ENCODE data around the gene KCMF1. TPM values are rescaled to one million over a fixed set of nuclear protein-coding genes. Genes with fewer than 3 reads are reported as not detected.

Gene KCMF1
- total RNA-seq, 3 donors from 2014 or later (not counting 1 experiment from before 2014, with no cell fraction given): 70.8 to 81.4 (median 77.1) TPM

DNA sequence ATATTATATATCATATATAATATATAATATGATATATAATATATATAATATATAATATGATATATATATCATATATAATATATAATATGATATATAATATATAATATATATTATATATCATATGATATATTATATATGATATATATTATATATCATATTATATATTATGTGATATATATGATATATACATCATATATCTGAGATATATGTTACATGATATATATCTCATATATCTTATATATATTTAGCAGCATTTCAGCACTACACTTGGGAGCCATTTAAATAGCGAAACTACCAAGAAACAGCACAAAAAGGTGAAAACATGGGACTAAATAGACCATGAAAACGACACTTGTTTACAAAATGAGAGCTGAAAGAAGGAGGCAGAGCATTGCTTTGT, 37.3 kb downstream of the KCMF1 start:
- WGBS (ENCODE audit: insufficient coverage): 97% methylated on average over 2 of the region's 2 CpGs
- H3K4me3 Mint-ChIP-seq: no peak overlapping the region
- intact Hi-C loops (cut with micrococcal nuclease): no loop called here
- DNase-seq: no peak
- no peaks in the 10 kb centered on the region for H3K27me3 Mint-ChIP-seq (ENCODE audit: low read depth in 2 of 2)
- no peak overlapping the region for H3K4me3 ChIP-seq (ENCODE audit: low read length)
- peak overlapping the region in 1 of 2 donors; percentile 47 for H3K27ac Mint-ChIP-seq
- peaks cover 22% of the 10 kb centered on the region for H3K4me1 ChIP-seq (ENCODE audit: control insufficient read depth, insufficient read depth, low read length)
- H3K27ac ChIP-seq (ENCODE audit: low read length): no peak overlapping the region
- no peaks in the 10 kb centered on the region for H3K36me3 Mint-ChIP-seq
- H3K36me3 ChIP-seq (ENCODE audit: control insufficient read depth, insufficient read depth, low read length): peaks cover 4% of the 10 kb centered on the region
- H3K4me1 Mint-ChIP-seq: peaks cover 59 to 62% of the 10 kb centered on the region in 2 donors
- TF ChIP-seq, protein P1, sequence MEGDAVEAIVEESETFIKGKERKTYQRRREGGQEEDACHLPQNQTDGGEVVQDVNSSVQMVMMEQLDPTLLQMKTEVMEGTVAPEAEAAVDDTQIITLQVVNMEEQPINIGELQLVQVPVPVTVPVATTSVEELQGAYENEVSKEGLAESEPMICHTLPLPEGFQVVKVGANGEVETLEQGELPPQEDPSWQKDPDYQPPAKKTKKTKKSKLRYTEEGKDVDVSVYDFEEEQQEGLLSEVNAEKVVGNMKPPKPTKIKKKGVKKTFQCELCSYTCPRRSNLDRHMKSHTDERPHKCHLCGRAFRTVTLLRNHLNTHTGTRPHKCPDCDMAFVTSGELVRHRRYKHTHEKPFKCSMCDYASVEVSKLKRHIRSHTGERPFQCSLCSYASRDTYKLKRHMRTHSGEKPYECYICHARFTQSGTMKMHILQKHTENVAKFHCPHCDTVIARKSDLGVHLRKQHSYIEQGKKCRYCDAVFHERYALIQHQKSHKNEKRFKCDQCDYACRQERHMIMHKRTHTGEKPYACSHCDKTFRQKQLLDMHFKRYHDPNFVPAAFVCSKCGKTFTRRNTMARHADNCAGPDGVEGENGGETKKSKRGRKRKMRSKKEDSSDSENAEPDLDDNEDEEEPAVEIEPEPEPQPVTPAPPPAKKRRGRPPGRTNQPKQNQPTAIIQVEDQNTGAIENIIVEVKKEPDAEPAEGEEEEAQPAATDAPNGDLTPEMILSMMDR (IDR thresholded peaks at IDR 0.05): no peak
- no peaks in the 10 kb centered on the region for H3K9me3 Mint-ChIP-seq
- no peaks in the 10 kb centered on the region for H3K27me3 ChIP-seq (ENCODE audit: control insufficient read depth, insufficient read depth, low read length)
- H3K9me3 ChIP-seq (ENCODE audit: control insufficient read depth, insufficient read depth, low read length): no peaks in the 10 kb centered on the region
- no peak for ATAC-seq

DNA sequence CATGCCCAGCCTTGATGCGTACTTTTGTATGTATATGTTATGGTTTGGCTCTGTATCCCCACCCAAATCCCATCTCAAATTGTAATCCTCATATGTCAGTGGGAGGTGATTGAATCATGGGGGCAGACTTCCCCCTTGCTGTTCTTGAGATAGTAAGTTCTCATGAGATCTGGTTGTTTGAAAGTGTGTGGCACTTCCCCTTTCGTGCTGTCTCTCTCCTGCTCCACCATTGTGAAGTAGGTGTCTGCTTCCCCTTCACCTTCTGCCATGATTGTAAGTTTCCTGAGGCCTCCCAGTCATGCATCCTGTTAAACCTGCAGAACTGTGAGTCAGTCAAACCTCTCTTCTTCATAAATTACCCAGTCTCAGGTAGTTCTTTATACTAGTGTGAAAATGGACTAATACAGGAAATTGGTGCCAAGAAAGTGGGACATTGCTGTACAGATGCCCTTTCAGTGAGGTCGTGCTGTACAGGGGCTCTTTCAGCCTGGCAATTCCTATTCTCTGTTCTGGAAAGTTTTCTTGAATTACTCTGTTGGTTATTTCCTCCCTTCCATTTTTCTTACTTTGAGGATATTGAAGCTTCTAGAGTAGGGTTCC, 38.2 kb downstream of the KCMF1 start:
- peaks cover 22% of the 10 kb centered on the region for H3K4me1 ChIP-seq (ENCODE audit: control insufficient read depth, insufficient read depth, low read length)

DNA sequence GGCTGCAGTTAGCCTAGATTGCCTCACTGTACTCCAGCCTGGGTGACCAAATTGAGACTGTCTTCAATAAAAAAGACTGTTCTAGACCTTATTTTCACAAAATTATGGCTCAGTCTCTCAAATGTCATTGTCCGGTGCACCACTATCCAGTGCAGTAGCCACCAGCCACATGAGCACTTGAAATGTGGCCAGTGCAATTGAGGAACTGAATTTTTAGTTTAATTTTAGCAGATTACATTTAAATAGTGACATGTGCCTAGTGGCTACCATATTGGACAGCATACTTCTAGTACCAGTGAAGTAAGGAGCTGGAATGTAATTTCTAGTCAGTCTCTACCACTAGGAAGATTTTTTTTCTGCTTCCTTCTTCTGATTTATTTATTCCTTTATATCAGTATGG, 39.4 kb downstream of the KCMF1 start:
- no peaks in the 10 kb centered on the region for H3K27me3 Mint-ChIP-seq (ENCODE audit: low read depth in 2 of 2)
- ATAC-seq: no peak
- Histone ChIP-seq H3K9me3 (ENCODE audit: control insufficient read depth, insufficient read depth, low read length) (no peaks in the 10 kb centered on the region), H3K27me3 (ENCODE audit: control insufficient read depth, insufficient read depth, low read length) (no peaks in the 10 kb centered on the region), H3K4me3 (ENCODE audit: low read length) (no peak overlapping the region), H3K36me3 (ENCODE audit: control insufficient read depth, insufficient read depth, low read length) (peaks cover 4% of the 10 kb centered on the region), H3K4me1 (ENCODE audit: control insufficient read depth, insufficient read depth, low read length) (peaks cover 22% of the 10 kb centered on the region), H3K27ac (ENCODE audit: low read length) (no peak overlapping the region)
- H3K9me3 Mint-ChIP-seq: no peaks in the 10 kb centered on the region
- DNase-seq: no peak
- H3K4me1 Mint-ChIP-seq: peaks cover 72 to 74% of the 10 kb centered on the region in 2 donors
- H3K36me3 Mint-ChIP-seq: no peaks in the 10 kb centered on the region
- peak overlapping the region in 1 of 2 donors; percentile 47 for H3K27ac Mint-ChIP-seq
- TF ChIP-seq, protein P1 (IDR thresholded peaks at IDR 0.05): no peak
- intact Hi-C loops (cut with micrococcal nuclease): no loop called here
- no peak overlapping the region for H3K4me3 Mint-ChIP-seq
- 94% methylated on average over 1 of the region's 1 CpG for WGBS (ENCODE audit: insufficient coverage)

More for the DNA sequence above, 38.2 kb downstream of the KCMF1 start:
- no peak overlapping the region for H3K27ac ChIP-seq (ENCODE audit: low read length)
- intact Hi-C loops (cut with micrococcal nuclease): no loop called here
- TF ChIP-seq, protein P1 (IDR thresholded peaks at IDR 0.05): no peak
- DNase-seq (no peak), ATAC-seq (peak in 1 of 3 donors; percentile 25)
- Mint-ChIP-seq H3K27ac (peak overlapping the region; percentile 6 to 47), H3K4me3 (no peak overlapping the region), H3K36me3 (no peaks in the 10 kb centered on the region), H3K27me3 (ENCODE audit: low read depth in 2 of 2) (no peaks in the 10 kb centered on the region), H3K4me1 (peaks cover 62 to 63% of the 10 kb centered on the region in 2 donors), H3K9me3 (no peaks in the 10 kb centered on the region)
- peaks cover 4% of the 10 kb centered on the region for H3K36me3 ChIP-seq (ENCODE audit: control insufficient read depth, insufficient read depth, low read length)
- H3K9me3 ChIP-seq (ENCODE audit: control insufficient read depth, insufficient read depth, low read length): no peaks in the 10 kb centered on the region
- H3K27me3 ChIP-seq (ENCODE audit: control insufficient read depth, insufficient read depth, low read length): no peaks in the 10 kb centered on the region
- H3K4me3 ChIP-seq (ENCODE audit: low read length): no peak overlapping the region
- WGBS (ENCODE audit: insufficient coverage): 78% methylated on average over 2 of the region's 3 CpGs

DNA sequence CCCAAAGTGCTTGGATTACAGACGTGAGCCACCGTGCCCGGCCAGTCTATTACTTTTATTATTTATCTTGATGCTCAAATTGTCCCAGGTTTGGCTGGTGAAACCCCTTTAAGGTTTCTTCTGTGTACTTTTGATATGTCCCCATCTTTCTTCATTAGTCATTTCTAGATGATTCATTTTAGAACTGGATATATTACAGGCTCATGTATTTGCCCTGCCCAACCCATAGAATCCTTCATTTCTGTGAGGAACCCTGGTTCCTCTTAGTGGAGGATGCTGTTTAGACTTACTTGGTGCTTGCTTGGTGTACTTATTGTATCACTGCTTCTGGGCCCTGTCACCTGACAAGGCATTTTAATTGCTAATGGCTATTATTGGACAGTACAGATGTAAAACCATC, 40.1 kb downstream of the KCMF1 start:
- peaks cover 4% of the 10 kb centered on the region for H3K36me3 ChIP-seq (ENCODE audit: control insufficient read depth, insufficient read depth, low read length)
- Mint-ChIP-seq H3K4me1 (peaks cover 71 to 75% of the 10 kb centered on the region in 2 donors), H3K9me3 (no peaks in the 10 kb centered on the region), H3K4me3 (no peak overlapping the region), H3K27me3 (ENCODE audit: low read depth in 2 of 2) (no peaks in the 10 kb centered on the region), H3K27ac (peak overlapping the region in 1 of 2 donors; percentile 16), H3K36me3 (no peaks in the 10 kb centered on the region)
- TF ChIP-seq, protein P1 (IDR thresholded peaks at IDR 0.05): no peak
- H3K27ac ChIP-seq (ENCODE audit: low read length): no peak overlapping the region
- H3K27me3 ChIP-seq (ENCODE audit: control insufficient read depth, insufficient read depth, low read length): no peaks in the 10 kb centered on the region
- WGBS (ENCODE audit: insufficient coverage): 84% methylated on average over 3 of the region's 3 CpGs
- ATAC-seq (no peak), DNase-seq (no peak)
- no peaks in the 10 kb centered on the region for H3K9me3 ChIP-seq (ENCODE audit: control insufficient read depth, insufficient read depth, low read length)
- intact Hi-C loops (cut with micrococcal nuclease): no loop called here
- H3K4me3 ChIP-seq (ENCODE audit: low read length): no peak overlapping the region
- H3K4me1 ChIP-seq (ENCODE audit: control insufficient read depth, insufficient read depth, low read length): peaks cover 21% of the 10 kb centered on the region
